ENCODE measurements around the gene HYCC2.

DNA sequence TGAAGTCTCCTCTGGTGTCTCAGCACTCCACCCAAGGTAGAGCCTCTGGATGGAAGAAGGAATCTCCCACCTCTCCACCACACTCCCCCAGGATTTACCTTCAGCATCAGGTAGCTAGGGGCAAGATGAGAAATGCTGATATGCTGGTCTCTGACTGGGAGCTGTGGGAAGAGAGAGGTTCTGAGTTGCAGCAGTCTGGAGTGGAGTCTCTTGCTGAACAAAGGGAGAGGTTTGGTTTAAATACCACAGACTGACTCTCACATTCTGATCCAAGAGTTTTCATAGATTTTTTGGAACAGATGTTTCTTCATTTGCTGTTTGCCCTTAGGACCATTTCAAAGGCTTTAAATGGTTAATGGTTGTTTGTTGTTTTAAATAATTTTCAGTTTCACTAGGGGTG is 43.4 kb upstream of the HYCC2 start:
- TF ChIP-seq, protein P1, sequence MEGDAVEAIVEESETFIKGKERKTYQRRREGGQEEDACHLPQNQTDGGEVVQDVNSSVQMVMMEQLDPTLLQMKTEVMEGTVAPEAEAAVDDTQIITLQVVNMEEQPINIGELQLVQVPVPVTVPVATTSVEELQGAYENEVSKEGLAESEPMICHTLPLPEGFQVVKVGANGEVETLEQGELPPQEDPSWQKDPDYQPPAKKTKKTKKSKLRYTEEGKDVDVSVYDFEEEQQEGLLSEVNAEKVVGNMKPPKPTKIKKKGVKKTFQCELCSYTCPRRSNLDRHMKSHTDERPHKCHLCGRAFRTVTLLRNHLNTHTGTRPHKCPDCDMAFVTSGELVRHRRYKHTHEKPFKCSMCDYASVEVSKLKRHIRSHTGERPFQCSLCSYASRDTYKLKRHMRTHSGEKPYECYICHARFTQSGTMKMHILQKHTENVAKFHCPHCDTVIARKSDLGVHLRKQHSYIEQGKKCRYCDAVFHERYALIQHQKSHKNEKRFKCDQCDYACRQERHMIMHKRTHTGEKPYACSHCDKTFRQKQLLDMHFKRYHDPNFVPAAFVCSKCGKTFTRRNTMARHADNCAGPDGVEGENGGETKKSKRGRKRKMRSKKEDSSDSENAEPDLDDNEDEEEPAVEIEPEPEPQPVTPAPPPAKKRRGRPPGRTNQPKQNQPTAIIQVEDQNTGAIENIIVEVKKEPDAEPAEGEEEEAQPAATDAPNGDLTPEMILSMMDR (IDR thresholded peaks at IDR 0.05; ENCODE audit: insufficient read depth, low read depth, low read length): no peak
- no peak for TF ChIP-seq EZH2 (IDR thresholded peaks at IDR 0.05; ENCODE audit: insufficient read depth, low read length)

Measured in astrocyte (in vitro differentiated cells and primary cell).